ENCODE measurements around the gene DIO3. TPM values are rescaled to one million over a fixed set of nuclear protein-coding genes. Genes with fewer than 3 reads are reported as not detected.

DIO3 gene
- total RNA-seq, 1 experiment from 2014 or later: not detected

DNA sequence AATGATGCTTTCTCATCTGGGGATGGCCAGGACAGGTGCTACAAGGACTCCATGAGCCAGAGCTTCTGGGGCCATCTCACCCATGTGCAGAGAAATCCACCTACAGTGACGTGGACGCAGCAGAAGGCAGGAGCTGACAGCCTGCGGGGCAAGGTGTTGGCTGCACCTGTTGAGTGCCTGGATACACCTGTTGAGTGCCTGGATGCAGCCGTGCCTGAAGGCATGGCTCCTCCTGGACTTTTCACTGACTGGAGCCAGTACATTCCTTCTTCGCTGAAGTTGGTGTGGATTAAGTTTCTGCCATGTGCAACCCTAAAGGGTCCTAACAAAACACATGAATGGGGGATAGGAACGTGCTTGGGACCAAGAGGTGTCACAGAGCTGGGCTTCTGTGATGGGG lies 7.4 kb upstream of the DIO3 start:
- H3T11ph ChIP-seq (ENCODE audit: low read length): no peak overlapping the region
- no peaks in the 10 kb centered on the region for H3K9me3 ChIP-seq (ENCODE audit: control insufficient read depth, low read depth, low read length)
- Mint-ChIP-seq H3K27ac (no peak overlapping the region), H3K36me3 (ENCODE audit: insufficient read depth in 1 of 3, low read depth in 3 of 3) (peaks cover 0 to 2% (median 0%) of the 10 kb centered on the region in 3 experiments; a peak in 1 of 7 replicates), H3K27me3 (ENCODE audit: low read depth) (peaks cover 78% of the 10 kb centered on the region), H3K4me3 (no peak overlapping the region), H3K9me3 (peaks cover 0 to 4% of the 10 kb centered on the region in 2 experiments; a peak in 4 of 5 replicates), H3K4me1 (peaks cover 0 to under 1% of the 10 kb centered on the region in 2 experiments; a peak in 1 of 4 replicates)
- H2AK5ac ChIP-seq (ENCODE audit: insufficient read length, low read length): no peak overlapping the region
- no peaks in the 10 kb centered on the region for H3K79me1 ChIP-seq (ENCODE audit: insufficient read depth, low read depth, low read length, poor library complexity, severe bottlenecking)
- no peak for DNase-seq
- no peaks in the 10 kb centered on the region for H3K23me2 ChIP-seq (ENCODE audit: insufficient read length, low read depth, low read length, poor library complexity, severe bottlenecking)
- H3K18ac ChIP-seq (ENCODE audit: insufficient read length, low read depth, low read length): no peak overlapping the region
- peaks cover 10% of the 10 kb centered on the region for H3K27me3 ChIP-seq (ENCODE audit: insufficient read depth, low read length)
- no peak overlapping the region for H3K27ac ChIP-seq (ENCODE audit: insufficient read length, low read depth, low read length)
- H2BK5ac ChIP-seq (ENCODE audit: insufficient read length, low read length): no peak overlapping the region
- H4K8ac ChIP-seq (replicated peaks; ENCODE audit: insufficient read length, low read depth, low read length): no peak overlapping the region
- H4K20me1 ChIP-seq (ENCODE audit: control insufficient read depth, insufficient read depth, insufficient read length): no peaks in the 10 kb centered on the region
- TF ChIP-seq, protein P1, sequence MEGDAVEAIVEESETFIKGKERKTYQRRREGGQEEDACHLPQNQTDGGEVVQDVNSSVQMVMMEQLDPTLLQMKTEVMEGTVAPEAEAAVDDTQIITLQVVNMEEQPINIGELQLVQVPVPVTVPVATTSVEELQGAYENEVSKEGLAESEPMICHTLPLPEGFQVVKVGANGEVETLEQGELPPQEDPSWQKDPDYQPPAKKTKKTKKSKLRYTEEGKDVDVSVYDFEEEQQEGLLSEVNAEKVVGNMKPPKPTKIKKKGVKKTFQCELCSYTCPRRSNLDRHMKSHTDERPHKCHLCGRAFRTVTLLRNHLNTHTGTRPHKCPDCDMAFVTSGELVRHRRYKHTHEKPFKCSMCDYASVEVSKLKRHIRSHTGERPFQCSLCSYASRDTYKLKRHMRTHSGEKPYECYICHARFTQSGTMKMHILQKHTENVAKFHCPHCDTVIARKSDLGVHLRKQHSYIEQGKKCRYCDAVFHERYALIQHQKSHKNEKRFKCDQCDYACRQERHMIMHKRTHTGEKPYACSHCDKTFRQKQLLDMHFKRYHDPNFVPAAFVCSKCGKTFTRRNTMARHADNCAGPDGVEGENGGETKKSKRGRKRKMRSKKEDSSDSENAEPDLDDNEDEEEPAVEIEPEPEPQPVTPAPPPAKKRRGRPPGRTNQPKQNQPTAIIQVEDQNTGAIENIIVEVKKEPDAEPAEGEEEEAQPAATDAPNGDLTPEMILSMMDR (conservative IDR thresholded peaks at IDR 0.05): no peak
- H3K4me1 ChIP-seq (ENCODE audit: insufficient read depth, low read length): no peaks in the 10 kb centered on the region
- no peak overlapping the region for H4K91ac ChIP-seq (ENCODE audit: insufficient read length, low read depth, low read length)
- no peak overlapping the region for H4K5ac ChIP-seq (ENCODE audit: insufficient read length, low read depth, low read length)
- H2BK120ac ChIP-seq (ENCODE audit: low read depth, low read length, poor library complexity, severe bottlenecking): no peak overlapping the region
- no peak overlapping the region for H3K14ac ChIP-seq (ENCODE audit: insufficient read depth, low read length)
- H2BK12ac ChIP-seq (ENCODE audit: insufficient read length, low read depth, low read length): no peak overlapping the region
- no peak overlapping the region for H3K56ac ChIP-seq (ENCODE audit: insufficient read length, low read depth, low read length)
- H2AFZ ChIP-seq (ENCODE audit: low read length): no peak overlapping the region
- no CpG with 5 or more reads among the region's 6 CpGs for WGBS (ENCODE audit: extremely low coverage, insufficient read length, low lambda C conversion rate)
- no peak overlapping the region for H2BK15ac ChIP-seq (ENCODE audit: low read depth, low read length)
- no peak overlapping the region for H3K4me2 ChIP-seq (ENCODE audit: insufficient read depth, insufficient read length, low read length)
- no peak overlapping the region for H3K4ac ChIP-seq (ENCODE audit: low read depth, low read length)
- no peaks in the 10 kb centered on the region for H3K79me2 ChIP-seq (ENCODE audit: insufficient read depth, low read length)
- no peak overlapping the region for H2BK20ac ChIP-seq (ENCODE audit: low read depth, low read length, poor library complexity, severe bottlenecking)
- no peak overlapping the region for H3K9ac ChIP-seq (ENCODE audit: extremely low read depth, insufficient read length, low read length)
- no peak overlapping the region for H3K23ac ChIP-seq (ENCODE audit: insufficient read length, low read depth, low read length)

Data from H9 (cell line).